Stromal cell of bone marrow (primary cell): ENCODE data around the gene ZNF467.

Source experiments
- DNase-seq: peaks from one replicate; pipeline ENCODE4 v3.0.0-alpha.2; 2012; ENCODE audit warnings: low read depth

The ZNF467 gene

GRCh38 chr7:149770728-149771636, 2.4 kb downstream of the ZNF467 start:
- no peak for DNase-seq

GRCh38 chr7:149769915-149770314, 3.5 kb downstream of the ZNF467 start:
- no peak for DNase-seq

GRCh38 chr7:149768931-149769330, 4.5 kb downstream of the ZNF467 start:
- no peak for DNase-seq

GRCh38 chr7:149767068-149767467, 6.3 kb downstream of the ZNF467 start:
- no peak for DNase-seq

GRCh38 chr7:149766135-149766675, 7.2 kb downstream of the ZNF467 start:
- DNase-seq = no peak

GRCh38 chr7:149765399-149766121, 7.8 kb downstream of the ZNF467 start:
- no peak for DNase-seq

- DNase-seq = no peak
Observed at GRCh38 chr7:149764481-149765398, 8.6 kb downstream of the ZNF467 start.

GRCh38 chr7:149763563-149764240, 9.7 kb downstream of the ZNF467 start:
- no peak for DNase-seq

GRCh38 chr7:149762610-149763009, 10.8 kb downstream of the ZNF467 start:
- DNase-seq = no peak

- no peak for DNase-seq
Observed at GRCh38 chr7:149762089-149762488, 11.3 kb downstream of the ZNF467 start.

GRCh38 chr7:149761307-149761706, 12.1 kb downstream of the ZNF467 start:
- no peak for DNase-seq

GRCh38 chr7:149760538-149760937, 12.8 kb downstream of the ZNF467 start:
- DNase-seq = no peak

GRCh38 chr7:149759093-149759860, 14.1 kb downstream of the ZNF467 start:
- no peak for DNase-seq

- DNase-seq = no peak
Observed at GRCh38 chr7:149753375-149754233, 19.8 kb downstream of the ZNF467 start.

GRCh38 chr7:149752646-149753045, 20.7 kb downstream of the ZNF467 start:
- no peak for DNase-seq

- DNase-seq = no peak
Observed at GRCh38 chr7:149751043-149751775, 22.2 kb downstream of the ZNF467 start.

- DNase-seq = no peak
Observed at GRCh38 chr7:149750122-149750845, 23.1 kb downstream of the ZNF467 start.
